ENCODE results near the gene ST3GAL3. TPM values are rescaled to one million over a fixed set of nuclear protein-coding genes. Genes with fewer than 3 reads are reported as not detected.

Gene ST3GAL3
- total RNA-seq, 2 donors from 2014 or later = 13.8 to 35.0 TPM

GRCh38 chr1:43804569-43804968, 97.2 kb downstream of the ST3GAL3 start:
- no peaks in the 10 kb centered on the region for H3K36me3 ChIP-seq
- no peak for TF ChIP-seq POLR2AphosphoS5 (IDR thresholded peaks at IDR 0.05)
- no peak for TF ChIP-seq CTCF (IDR thresholded peaks at IDR 0.05)
- no peak for TF ChIP-seq POLR2A (IDR thresholded peaks at IDR 0.05)
- H3K27ac ChIP-seq = no peak overlapping the region
- H3K9me3 ChIP-seq = no peaks in the 10 kb centered on the region
- no peaks in the 10 kb centered on the region for H3K27me3 ChIP-seq (replicated peaks; ENCODE audit: insufficient read depth)
- 73% methylated on average over 4 of the region's 4 CpGs for WGBS
- no peak for DNase-seq (ENCODE audit: low spot score)
- intact Hi-C loops (cut with DNase I) = no loop called here
- H3K4me3 ChIP-seq = no peak overlapping the region
- H3K4me1 ChIP-seq (replicated peaks) = no peaks in the 10 kb centered on the region

- intact Hi-C loops (cut with DNase I) = no loop called here
- H3K36me3 ChIP-seq = no peaks in the 10 kb centered on the region
- DNase-seq (ENCODE audit: low spot score) = no peak
- H3K9me3 ChIP-seq = no peaks in the 10 kb centered on the region
- H3K27me3 ChIP-seq (replicated peaks; ENCODE audit: insufficient read depth) = no peaks in the 10 kb centered on the region
- H3K27ac ChIP-seq = no peak overlapping the region
- no peaks in the 10 kb centered on the region for H3K4me1 ChIP-seq (replicated peaks)
- WGBS = 94% methylated on average over 5 of the region's 5 CpGs
- no peak overlapping the region for H3K4me3 ChIP-seq
- TF ChIP-seq POLR2A (IDR thresholded peaks at IDR 0.05) (no peak), CTCF (IDR thresholded peaks at IDR 0.05) (no peak), POLR2AphosphoS5 (IDR thresholded peaks at IDR 0.05) (no peak)
Observed at GRCh38 chr1:43805340-43805739, 98.0 kb downstream of the ST3GAL3 start.

GRCh38 chr1:43806183-43806582, 98.8 kb downstream of the ST3GAL3 start:
- H3K27me3 ChIP-seq (replicated peaks; ENCODE audit: insufficient read depth) = no peaks in the 10 kb centered on the region

GRCh38 chr1:43809097-43809673, 101.8 kb downstream of the ST3GAL3 start:
- intact Hi-C loops (cut with DNase I) = no loop called here
- TF ChIP-seq CTCF (IDR thresholded peaks at IDR 0.05) = no peak
- no peak for TF ChIP-seq POLR2AphosphoS5 (IDR thresholded peaks at IDR 0.05)
- TF ChIP-seq POLR2A (IDR thresholded peaks at IDR 0.05) = no peak
- H3K27me3 ChIP-seq (replicated peaks; ENCODE audit: insufficient read depth) = no peaks in the 10 kb centered on the region

More at GRCh38 chr1:43806183-43806582, 98.8 kb downstream of the ST3GAL3 start:
- DNase-seq (ENCODE audit: low spot score) = no peak
- no peak overlapping the region for H3K4me3 ChIP-seq
- no peak for TF ChIP-seq CTCF (IDR thresholded peaks at IDR 0.05)
- TF ChIP-seq POLR2AphosphoS5 (IDR thresholded peaks at IDR 0.05) = no peak
- no peak for TF ChIP-seq POLR2A (IDR thresholded peaks at IDR 0.05)
- 94% methylated on average over 2 of the region's 2 CpGs for WGBS
- no peaks in the 10 kb centered on the region for H3K9me3 ChIP-seq
- intact Hi-C loops (cut with DNase I) = no loop called here
- H3K27ac ChIP-seq = no peak overlapping the region
- no peaks in the 10 kb centered on the region for H3K36me3 ChIP-seq
- H3K4me1 ChIP-seq (replicated peaks) = no peaks in the 10 kb centered on the region

GRCh38 chr1:43812579-43812978, 105.2 kb downstream of the ST3GAL3 start:
- intact Hi-C loops (cut with DNase I) = no loop called here
- no peak for TF ChIP-seq POLR2AphosphoS5 (IDR thresholded peaks at IDR 0.05)
- TF ChIP-seq POLR2A (IDR thresholded peaks at IDR 0.05) = no peak
- no peak for TF ChIP-seq CTCF (IDR thresholded peaks at IDR 0.05)
- no peaks in the 10 kb centered on the region for H3K36me3 ChIP-seq
- no peaks in the 10 kb centered on the region for H3K4me1 ChIP-seq (replicated peaks)
- no peaks in the 10 kb centered on the region for H3K9me3 ChIP-seq
- DNase-seq (ENCODE audit: low spot score) = no peak
- no peak overlapping the region for H3K27ac ChIP-seq
- H3K27me3 ChIP-seq (replicated peaks; ENCODE audit: insufficient read depth) = no peaks in the 10 kb centered on the region
- H3K4me3 ChIP-seq = no peak overlapping the region
- 72% methylated on average over 3 of the region's 3 CpGs for WGBS

More at GRCh38 chr1:43809097-43809673, 101.8 kb downstream of the ST3GAL3 start:
- H3K4me3 ChIP-seq = no peak overlapping the region
- DNase-seq (ENCODE audit: low spot score) = no peak
- no peak overlapping the region for H3K27ac ChIP-seq
- no peaks in the 10 kb centered on the region for H3K4me1 ChIP-seq (replicated peaks)
- no peaks in the 10 kb centered on the region for H3K36me3 ChIP-seq
- 98% methylated on average over 2 of the region's 2 CpGs for WGBS
- H3K9me3 ChIP-seq = no peaks in the 10 kb centered on the region

All from prostate gland (tissue), 2 donors.